Glomerular visceral epithelial cell (primary cell): ENCODE measurements around the gene TRAFD1.
A peak's percentile ranks its signal among the peaks of the same experiment; 100 is the strongest.

Experiments used
- DNase-seq: peaks from one replicate; pipeline ENCODE4 v3.0.0-alpha.2; 2016; ENCODE audit errors: extremely low spot score

Gene TRAFD1

DNA sequence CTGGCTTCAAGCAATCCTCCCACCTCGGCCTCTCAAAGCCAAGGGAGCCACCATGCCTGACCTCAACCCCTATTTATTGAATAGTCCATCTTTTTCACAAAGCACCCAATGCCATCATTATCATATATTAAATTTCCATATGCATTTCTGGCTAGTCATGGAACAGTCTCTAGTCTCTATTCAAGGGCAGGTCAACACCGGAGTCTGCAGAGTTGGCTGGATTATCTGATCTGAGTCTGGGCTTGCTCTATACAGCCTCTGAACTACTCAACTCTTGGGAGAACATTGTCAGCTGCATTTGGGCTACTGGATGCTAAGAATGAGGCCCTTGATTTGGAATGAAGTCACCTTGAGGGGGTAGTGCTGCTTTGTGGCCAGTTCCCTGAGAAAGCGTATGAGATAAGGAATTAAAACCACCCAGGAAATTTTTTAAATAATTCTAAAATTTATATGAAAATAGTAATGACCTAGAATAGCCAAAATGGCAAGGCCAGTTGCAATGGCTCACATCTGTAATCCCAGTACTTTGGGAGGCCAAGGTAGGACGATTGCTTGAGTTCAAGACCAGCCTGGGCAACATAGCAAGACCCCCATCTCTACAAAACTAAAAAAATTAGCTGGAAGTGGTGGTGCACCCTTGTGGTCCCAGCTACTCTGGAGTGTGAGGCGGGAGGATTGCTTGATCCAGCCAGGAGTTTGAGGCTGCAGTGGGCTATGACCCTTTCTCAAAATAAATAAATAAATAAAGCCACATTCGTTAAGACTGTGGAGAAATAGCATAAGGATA is 9.9 kb upstream of the TRAFD1 start:
- no peak for DNase-seq

DNA sequence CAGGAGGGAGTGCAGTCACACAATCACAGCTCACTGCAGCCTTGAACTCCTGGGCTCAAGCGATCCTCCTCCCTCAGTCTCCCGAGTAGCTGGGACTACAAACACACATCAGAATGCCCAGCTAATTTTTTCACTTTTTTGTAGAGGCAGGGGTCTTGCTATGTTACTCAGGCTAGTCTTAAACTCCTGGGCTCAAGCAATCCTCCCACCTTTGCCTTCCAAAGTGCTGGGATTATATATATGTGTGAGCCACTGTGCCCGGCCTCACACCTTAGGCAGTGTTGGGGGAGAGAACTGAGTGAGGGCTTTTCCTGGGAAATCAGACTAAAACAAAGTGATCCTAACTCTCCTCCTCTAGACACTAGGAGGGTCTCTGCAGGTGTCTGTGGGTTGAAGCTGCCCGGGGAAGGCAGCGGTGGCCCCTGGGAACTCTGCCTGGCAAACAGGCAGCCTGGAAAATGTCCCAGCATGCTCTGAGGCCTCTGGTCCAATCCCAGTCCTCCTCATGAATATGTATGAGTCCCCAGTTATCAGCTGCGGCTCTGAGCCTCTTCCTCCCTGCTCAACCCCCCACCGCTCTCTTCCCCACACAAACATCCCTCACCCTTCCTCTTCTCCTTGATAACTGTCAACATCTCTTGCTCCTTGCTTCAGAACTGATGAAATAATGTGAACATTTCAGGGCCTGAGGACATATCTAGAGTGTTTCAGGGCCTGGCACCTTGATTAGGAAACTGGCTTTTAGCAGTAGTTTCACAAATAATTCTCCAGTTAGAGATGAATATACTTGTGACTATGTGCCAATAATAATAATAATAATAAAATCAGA is 8.9 kb upstream of the TRAFD1 start:
- no peak for DNase-seq

DNA sequence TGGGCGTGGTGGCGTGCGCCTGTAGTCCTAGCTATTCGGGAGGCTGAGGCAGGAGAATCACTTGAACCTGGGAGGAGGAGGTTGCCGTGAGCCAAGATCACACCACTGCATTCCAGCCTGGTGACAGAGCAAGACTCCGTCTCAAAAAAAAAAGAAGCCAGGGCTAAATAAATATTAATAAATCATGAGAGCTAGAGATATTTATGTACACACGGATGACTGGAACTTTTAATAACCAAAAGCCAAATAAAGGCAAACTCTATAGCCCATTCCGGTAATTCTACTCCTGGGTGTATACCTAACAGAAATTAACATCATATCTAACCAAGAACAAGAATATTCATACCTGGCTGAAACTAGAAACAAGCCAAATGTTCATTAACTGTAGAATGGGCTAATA is 7.7 kb upstream of the TRAFD1 start:
- DNase-seq = no peak

DNA sequence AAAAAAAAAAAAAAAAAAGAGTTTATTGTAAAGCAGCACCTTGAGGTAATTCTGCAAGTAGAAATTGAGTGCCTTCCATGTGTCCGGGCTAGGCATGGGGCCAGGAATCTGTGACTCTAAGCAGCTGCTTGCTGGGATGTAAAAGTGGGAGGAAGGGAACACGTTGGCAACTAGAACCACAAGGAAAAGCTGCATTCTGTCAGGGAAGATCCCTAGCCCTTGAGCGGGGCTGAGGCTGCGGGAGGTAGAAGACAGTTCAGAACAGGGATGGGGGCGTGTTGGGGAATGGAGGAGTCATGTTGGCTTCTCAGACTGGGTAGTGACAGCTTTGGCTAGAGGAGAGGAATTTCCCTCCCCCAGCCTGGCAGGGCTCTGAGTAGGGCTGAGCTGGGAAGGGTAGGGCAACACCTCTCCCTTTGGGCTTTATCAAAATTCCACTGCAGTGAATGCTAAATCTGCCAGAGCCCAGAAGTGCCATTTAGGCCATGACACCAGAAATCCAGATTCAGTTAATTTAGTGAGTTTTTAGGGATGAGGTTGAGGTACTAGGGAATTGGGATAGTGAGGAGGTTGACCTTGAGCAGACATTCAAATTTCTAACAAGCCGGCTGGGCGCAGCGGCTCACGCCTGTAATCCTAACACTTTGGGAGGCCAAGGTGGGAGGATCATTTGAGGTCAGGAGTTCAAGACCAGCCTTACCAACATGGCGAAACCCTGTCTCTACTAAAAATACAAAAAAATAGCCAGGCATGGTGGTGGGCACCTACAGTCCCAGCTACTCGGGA is 3.4 kb upstream of the TRAFD1 start:
- DNase-seq = peak; percentile 43

DNA sequence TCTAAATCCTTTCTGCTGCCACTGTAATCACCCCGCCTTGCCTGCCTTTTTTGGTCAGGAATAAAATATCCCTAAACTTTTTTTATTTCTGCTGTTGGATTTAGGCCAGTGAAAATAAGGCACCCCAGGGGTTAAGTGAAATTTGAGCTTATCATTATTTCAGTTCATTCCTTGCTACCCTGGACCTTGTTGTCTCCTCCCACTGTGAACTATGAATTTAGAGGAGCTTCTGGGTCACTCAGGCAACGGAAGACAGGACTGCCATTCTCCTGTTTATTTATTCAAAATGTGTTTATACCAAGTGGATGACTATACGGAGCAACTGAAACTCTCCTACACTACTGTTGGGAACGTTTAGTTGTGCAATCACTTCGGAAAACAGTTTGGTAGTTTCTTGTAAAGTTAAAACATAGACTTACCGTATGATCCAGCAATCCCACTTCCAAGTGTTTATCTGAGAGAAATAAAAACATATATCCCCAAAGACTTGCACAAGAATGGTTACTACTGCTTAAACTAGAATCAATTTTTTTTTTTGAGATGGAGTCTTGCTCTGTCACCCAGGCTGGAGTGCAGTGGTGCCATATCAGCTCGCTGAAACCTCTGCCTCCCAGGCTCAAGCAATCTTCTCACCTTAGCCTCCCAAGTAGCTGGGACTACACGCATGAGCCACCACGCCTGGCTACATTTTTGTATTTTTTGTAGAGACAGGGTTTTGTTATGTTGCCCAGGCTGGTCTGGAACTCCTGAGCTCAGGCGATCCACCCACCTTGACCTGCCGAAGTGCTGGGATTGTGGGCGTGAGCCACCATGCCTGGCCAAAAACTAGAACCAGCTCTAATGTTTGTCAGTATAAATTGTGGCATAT is 2.3 kb upstream of the TRAFD1 start:
- DNase-seq = no peak

DNA sequence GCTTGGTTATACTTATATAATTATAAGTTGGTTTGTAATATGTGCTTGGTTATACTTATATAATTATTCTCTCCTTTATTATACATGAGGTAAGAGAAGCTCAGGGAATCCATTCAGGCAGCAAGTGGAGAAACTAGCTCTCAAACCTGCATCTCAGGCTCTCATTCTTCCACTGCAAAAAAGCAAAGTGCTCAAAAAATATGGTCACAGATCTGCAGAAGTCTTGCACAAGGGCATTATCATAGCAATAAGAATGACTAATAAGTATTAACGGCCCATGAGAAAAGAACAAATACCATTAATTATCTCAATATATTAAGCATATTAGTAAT is 476 bp upstream of the TRAFD1 start:
- DNase-seq = no peak

DNA sequence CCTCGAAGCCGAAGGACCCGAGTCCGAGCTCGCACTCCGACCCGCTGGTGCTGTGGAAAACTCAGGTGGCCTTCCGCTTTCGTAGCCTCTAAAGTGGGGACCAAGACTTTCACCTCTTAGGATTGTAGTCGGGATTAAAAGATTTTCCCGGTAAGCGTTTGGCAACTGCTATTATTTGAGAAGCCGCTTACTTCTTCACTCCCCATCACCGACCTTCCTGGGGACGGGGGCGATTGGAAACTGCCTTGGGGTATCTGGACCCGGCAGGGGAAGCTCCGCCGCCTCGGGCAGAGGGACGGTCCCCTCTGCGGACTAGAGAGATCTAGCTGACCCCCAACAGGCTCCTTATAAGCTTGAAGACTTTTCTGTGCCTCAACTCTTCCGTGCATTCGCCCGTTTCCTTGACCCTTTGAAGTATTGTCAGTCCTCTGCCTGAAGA is 659 bp downstream of the TRAFD1 start:
- DNase-seq = no peak

DNA sequence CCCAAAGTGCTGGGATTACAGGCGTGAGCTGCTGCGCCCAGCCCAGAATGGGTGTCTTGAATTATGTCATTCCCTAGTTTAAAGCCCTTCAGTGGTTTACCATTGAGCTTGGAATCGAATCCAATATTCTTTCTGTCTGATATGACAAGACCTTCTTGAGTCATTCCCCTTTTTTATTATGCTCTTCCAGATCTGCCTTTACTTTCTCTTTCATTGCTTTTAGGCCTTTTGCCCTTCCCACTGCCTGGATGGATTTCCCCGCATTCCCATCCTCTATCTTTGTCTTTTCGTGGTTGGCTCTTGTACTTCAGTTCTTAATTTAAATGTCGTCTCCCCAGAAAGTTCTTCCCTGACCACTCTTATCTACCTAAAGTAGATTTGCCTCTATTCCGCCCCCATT is 1.6 kb downstream of the TRAFD1 start:
- DNase-seq = no peak

DNA sequence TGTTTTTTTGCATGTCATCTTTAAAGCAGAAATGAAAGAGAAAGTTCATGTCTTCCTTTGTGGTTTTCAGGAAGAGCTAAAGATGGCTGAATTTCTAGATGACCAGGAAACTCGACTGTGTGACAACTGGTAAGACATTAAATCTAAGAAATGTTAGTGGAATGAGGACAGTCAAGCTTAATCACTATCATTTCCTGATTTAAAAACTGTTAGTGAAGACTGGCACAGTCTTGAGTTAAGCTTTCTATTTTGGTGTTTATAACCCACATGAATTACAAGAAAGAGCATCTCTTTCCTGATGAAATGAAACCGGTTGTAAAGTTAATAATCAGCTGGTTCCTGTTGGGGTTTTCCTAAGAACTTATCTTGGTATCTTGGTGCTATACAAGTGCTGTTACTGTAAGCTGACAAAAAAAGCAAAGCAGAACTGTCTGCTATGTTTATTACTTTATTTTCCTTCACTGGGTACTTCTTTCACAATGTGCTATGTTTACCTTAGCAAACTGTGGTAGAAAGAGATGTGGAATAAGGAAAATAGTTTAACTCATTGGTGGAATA is 5.2 kb downstream of the TRAFD1 start:
- DNase-seq = peak; percentile 29

DNA sequence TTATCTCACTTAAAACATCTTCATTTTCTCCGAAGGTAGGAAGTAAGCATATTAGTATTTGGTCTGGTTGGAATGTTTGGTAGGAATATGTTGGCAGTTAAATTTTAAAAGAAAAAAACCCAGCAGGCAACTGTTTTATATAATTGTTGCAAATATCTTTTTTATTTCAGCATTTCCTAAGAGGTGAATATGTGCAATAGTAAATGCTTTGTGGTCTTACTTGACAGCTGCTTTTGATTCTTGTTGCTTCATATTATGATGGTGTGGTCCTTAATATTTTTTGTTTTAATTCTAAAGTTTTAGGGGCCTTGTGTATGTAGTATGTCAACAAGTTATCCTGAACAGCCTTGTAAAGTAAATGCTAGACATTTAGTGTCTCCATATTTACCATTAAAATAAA is 6.3 kb downstream of the TRAFD1 start:
- DNase-seq = no peak

DNA sequence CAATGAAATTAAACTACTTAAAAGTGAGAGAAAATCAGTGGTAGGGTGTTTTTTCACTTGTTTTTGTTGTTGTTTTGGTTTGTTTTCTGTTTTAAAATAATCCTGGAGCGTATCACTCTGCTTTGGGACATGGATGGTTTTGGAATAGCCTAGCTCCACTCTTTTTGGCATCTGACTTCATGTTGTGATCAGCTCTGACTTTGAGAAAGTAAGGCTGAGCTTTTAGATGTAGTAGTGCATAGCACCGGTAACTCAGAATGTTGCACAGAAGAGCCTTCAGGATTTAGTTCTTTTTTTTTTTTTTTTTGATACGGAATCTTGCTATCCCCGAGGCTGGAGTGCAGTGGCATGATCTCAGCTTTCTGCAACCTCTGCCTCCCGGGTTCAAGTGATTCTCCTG is 8.1 kb downstream of the TRAFD1 start:
- DNase-seq = no peak

DNA sequence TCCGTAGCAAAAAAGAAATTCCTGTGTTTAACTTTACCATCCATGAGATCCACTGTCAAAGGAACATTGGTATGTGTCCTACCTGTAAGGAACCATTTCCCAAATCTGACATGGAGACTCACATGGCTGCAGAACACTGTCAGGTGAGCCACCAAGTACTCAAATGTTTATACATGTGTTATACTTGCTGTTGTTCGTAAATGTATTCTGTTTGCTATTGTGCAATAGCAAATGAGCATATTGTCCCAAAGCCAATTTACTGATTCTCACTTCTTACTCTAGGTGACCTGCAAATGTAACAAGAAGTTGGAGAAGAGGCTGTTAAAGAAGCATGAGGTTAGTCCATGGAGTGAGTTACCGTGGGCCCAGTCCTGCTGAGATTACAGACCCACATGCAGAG is 9.4 kb downstream of the TRAFD1 start:
- DNase-seq = no peak

DNA sequence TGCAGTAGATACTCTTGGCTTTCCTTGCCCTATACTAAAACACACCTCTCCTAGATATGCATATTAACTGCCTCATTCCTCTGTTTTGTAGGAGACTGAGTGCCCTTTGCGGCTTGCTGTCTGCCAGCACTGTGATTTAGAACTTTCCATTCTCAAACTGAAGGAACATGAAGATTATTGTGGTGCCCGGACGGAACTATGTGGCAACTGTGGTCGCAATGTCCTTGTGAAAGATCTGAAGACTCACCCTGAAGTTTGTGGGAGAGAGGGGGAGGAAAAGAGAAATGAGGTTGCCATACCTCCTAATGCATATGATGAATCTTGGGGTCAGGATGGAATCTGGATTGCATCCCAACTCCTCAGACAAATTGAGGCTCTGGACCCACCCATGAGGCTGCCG is 15.4 kb downstream of the TRAFD1 start:
- no peak for DNase-seq

DNA sequence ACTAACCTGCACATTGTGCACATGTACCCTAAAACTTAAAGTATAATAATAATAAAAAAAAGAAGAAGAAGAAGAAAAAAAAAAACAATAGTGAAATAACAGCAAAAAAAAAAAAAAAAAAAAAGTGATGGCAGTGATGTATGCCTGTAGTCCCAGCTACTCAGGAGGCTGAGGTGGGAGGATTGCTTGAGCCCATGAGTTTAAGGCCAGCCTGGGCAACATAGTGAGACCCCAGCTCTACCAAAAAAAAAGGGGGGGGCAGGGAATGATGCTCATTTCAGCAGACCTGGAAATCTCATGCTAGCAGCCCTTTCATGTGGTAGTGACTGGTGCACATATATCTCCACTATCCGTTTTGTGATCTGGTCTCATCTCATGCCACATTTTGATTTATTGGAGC is 20.8 kb downstream of the TRAFD1 start:
- DNase-seq = no peak

DNA sequence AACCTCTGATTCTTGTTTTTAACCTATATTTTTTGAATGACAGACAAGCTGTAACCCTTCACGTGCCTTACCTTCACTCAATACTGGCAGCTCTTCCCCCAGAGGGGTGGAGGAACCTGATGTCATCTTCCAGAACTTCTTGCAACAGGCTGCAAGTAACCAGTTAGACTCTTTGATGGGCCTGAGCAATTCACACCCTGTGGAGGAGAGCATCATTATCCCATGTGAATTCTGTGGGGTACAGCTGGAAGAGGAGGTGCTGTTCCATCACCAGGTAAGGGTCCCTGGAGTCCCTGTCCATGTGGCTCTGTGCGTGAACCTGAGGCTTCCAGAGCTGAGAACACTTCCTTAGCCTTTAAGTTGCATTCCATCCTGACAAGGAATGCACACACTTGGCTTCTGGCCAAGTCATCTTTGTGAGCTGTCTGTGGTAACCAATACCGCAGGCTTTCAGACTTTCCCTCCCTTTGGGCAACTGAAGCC is 22.7 kb downstream of the TRAFD1 start:
- DNase-seq = peak; percentile 90

DNA sequence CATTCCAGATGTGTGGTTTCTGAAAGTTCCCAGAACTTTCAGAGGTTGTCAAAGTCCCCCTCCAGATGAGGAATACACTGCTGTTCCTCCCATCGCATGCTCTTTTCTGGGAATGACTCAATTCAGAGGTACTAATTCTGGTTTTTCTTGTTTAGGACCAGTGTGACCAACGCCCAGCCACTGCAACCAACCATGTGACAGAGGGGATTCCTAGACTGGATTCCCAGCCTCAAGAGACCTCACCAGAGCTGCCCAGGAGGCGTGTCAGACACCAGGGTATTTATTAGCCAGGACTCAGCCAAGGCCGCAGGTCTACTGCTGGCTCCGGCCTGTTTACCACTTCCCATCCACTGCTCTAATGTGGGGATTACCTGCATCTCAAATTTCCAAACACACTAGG is 24.2 kb downstream of the TRAFD1 start:
- peak; percentile 31 for DNase-seq

DNA sequence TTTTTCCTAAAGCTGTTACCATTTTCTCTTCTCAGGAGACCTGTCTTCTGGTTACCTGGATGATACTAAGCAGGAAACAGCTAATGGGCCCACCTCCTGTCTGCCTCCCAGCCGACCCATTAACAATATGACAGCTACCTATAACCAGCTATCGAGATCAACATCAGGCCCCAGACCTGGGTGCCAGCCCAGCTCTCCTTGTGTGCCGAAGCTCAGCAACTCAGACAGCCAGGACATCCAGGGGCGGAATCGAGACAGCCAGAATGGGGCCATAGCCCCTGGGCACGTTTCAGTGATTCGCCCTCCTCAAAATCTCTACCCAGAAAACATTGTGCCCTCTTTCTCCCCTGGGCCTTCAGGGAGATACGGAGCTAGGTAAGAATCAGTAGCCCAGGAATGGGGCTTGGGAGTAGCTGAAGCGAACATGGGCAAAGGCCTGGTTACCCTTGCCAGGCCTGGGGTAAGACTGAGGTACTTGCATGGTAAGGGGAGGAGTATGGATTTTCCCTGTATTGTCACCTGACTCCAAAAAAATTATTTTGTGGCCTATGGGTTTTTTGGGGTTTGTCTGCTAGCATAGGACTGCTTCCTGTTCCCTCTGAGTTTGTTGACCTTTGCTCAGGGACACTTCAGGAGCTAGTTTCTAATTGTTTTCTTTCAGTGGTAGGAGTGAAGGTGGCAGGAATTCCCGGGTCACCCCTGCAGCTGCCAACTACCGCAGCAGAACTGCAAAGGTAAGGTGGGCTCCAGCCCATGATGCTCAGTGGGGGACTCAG is 26.6 kb downstream of the TRAFD1 start:
- DNase-seq = no peak

DNA sequence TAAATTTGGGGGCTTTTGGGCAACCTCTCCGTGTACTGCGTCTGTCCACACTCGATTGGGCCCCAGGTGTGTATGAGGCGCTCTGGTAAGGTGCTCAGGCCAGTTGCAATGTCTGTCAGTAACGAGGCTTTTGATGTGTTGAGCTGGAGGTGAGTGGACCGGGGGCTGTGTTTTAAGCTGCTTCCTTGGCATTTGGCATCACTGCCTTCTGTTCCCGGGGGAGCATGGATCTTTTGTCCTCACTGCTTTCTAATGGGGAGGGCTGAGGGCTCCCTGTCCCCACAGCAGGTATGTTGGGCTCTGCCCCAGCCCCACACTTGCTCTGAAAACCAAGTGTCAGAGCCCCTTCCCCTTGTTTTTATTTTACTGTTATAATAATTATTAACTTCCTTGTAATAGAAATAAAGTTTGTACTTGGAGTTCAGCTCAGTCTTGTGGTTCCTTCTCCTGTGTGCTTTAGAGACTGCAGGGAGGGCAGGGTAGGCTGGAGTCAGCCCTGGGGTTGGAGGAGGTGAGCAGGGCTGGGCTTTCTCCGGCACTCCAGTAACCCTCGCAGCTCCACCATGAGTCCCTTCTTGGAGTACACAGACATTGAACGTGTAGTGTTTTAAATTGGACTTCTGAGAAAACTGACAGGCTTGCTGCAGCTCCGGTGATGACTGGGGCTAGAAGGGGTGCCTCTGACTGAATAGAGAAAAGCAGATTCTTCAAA is 28.0 kb downstream of the TRAFD1 start:
- DNase-seq = no peak

DNA sequence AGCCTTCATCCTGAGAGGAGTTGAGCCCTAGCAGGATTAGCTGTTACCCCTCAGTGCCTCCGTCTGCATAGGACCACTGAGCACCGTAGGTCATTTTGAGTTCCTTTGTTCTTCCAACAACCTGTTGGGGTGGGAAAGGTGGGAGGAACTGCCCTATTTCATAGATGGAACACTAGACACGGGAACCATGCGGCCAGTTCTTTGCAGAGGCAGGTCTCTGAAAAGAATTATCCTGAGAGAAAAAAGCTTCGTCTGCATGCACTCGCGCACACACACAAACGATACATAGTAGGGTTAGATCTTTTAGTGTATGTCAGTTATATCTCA is 28.5 kb downstream of the TRAFD1 start:
- DNase-seq = no peak
